Measurements from ENCODE around the gene ARIH2.
"Not testable (repeated sequence)": the region's sequence is repeated elsewhere in the genome, so short reads cannot be mapped to it uniquely, and the experiment has no call there.

Gene ARIH2

DNA sequence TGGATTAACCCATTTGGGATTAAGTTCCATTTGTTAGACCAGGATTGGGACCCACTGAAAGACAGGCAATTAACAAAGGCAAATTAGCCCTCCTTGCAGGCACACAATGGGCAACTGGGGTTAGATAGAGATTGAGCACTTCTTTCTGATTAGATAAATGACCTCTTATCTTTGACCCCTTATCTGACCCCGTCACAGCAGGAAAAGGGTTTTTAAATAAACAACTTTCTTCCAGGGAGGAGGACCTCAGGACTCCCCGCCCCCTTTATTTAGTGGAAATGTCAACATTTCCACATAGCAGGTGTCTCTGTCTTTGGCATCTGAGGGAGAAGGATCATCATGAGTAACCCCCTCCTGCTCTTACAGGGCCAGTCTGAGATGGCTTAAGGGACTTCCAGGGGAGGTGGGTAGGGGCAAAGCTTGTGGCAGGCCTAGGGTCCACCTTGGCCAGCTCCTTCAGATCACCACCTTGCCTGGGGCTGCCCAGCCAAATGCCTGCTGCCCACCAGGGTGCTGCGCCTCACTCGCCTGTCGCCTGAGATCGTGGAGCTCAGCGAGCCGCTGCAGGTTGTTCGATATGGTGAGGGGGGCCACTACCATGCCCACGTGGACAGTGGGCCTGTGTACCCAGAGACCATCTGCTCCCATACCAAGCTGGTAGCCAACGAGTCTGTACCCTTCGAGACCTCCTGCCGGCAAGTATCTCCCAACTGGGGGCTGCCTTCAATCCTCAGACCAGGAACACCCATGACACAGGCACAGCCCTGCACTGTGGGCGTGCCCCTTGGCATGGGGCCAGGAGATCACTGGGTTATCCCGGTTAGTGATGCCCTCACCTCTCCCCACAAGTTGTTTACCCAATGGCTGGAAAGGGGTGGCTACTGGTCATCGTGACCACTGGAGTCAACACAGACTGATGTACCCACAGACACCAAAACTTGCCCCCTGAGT, 86.0 kb downstream of the ARIH2 start:
- DNase-seq: no peak

DNA sequence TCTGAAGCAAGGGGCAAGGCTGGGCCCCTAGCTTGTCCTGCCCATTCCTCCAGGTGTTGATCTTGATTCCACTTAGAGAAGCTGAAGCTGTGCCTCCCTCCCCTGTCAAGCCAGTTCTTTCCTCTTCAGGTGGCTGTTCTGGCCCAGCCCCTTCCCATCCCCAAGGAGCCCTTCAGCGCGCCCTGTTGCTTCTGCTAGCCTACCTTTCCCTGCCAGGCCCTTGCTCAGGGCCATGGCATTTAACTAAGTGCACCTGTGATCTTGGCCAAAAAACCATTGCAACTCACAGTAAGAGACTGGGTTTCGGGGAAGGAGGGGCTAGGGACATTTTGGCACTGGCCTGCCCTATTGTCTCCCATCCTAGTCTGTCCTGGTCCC, 86.7 kb downstream of the ARIH2 start:
- no peak for DNase-seq

DNA sequence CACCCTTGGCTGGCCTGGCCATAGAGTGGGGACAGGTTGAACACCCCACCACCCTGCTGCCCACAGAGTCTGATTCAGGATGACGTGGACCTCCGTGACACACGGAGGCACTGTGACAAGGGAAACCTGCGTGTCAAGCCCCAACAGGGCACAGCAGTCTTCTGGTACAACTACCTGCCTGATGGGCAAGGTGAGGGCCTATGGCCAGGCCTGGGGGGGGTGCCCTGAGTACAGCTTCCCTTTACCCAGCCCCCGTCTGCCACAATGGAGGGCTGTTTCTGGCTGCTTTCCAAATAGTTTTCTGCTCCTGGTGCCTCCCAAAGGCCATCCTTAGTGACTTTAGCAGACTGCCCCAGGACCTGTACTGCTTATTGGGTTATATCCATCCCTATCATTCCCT, 87.4 kb downstream of the ARIH2 start:
- no peak for DNase-seq

DNA sequence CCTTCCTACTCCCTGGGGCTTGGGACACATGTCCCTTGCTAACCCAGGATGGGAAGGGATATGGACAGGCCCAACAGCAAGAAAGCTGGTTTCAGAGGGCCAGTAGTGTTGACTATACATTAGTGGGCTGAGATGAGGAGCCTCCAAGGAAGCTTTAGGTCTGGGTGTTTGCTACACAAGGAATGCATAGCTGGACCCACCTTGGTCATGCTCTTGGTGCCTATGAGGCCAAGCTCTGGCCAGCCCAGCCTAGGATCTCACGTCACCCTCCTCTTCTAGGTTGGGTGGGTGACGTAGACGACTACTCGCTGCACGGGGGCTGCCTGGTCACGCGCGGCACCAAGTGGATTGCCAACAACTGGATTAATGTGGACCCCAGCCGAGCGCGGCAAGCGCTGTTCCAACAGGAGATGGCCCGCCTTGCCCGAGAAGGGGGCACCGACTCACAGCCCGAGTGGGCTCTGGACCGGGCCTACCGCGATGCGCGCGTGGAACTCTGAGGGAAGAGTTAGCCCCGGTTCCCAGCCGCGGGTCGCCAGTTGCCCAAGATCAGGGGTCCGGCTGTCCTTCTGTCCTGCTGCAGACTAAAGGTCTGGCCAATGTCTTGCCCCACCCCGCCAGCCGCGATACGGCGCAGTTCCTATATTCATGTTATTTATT, 87.9 kb downstream of the ARIH2 start:
- no peak for DNase-seq

DNA sequence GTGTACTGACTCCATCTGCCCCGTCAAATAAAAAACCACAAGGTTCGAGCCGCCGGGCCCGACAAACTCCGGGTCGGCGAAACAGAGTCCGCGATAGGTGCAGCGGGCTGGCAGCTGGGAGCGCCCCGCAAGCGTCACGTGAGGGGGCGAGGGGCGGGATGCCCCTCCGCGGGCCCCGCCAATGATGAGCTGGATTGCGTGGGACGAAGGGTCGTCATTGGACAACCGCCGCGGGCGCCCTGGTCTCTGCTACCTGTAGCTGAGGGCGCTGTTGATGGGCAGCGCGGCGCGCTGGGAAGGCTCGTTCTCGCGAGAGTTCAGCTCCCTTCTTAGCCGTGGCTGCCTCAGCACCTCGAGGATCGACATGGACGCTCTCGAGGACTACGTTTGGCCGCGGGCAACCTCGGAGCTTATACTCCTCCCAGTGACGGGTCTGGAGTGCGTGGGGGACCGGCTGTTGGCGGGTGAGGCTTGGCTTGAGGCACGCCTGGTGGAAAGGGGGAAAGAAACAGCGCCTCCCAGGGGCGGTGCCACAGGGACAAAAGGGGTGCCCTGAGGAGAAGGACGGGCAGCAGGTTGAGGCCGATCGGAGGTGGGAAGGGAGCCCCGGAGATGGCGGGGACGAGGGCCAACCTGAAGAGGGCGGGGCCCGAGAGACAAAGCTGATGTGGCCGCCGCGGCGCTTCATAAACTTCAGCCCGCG, 88.6 kb downstream of the ARIH2 start, which contains the start of gene WDR6:
Gene WDR6 (plus strand): TSS at position 324 of the 703 bp plus-strand sequence. CDS start 41 bp downstream, at position 365.
- peak; percentile 98 for DNase-seq

DNA sequence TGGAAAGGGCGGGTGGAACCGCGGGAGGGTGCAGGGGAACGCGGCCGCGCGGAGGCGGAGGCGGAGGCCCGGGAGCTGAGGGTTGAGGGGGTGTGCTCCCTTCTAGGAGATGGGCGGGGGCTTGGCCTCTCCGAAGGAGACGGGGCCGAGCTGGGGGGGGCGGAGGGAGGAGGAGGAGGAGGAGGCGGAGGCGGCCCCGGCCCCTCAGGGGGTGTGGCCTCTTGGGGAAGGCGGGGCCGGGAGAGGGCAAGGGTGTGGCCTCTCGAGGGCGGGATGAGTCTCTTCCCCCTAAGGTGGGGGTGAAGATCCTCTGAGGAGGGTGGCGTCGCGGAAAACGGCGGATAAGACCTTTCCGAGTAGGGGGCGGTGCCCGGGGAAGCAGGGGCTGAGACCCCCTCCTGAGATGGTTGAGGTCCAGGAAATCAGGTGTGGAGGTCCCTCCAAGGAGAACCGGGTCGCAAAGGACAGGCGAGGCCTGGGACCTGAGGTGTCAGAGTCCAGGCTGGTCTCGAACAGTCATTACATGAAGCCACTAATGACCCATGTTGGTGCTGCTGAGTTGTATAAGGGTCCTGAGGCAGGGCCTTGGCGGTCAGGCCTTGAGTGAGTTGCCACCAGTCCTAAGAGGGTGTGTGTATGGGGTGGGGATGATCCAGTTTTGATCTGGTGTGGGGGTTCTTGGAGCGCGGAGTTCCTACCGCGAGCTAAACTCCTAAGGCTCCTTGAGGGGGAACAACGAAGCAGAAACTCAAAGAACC, 89.3 kb downstream of the ARIH2 start:
- peak; percentile 94 for DNase-seq

DNA sequence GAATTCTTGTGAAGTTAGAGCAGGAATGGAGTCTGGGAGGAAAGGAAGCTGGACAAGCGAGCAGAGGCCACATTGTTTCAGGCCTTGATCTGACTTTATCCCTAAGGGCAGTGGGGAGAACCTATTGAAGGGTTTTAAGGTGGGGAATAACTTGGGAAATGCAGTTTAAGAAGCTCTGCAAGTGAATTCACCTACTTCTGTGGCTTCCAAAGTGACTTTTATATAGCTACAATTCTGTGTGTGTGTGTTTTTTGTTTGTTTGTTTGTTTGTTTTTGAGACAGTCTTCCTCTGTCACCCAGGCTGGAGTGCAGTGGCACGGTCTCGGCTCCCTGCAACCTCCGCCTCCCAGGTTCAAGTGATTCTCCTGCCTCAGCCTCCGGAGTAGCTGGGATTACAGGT, 90.0 kb downstream of the ARIH2 start:
- not testable (repeated sequence) for DNase-seq

DNA sequence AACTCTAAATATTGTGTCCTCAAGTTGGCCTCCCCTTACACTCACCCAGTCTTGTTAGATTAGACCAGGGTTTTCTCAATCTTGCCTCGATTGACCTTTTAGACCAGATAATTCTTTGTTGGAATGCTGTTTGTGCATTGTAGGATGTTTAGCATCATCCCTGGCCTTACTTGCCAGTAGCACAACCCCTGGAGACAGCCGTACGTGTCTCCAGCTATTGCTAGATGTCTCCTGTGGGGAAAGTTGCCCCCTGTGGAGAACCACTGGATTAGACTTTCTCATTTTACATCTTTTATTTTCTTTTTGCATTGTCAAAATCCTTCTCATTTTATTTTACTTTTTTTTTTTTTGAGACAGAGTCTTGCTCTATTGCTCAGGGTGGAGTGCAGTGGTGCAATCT, 90.8 kb downstream of the ARIH2 start:
- DNase-seq: peak; percentile 58

DNA sequence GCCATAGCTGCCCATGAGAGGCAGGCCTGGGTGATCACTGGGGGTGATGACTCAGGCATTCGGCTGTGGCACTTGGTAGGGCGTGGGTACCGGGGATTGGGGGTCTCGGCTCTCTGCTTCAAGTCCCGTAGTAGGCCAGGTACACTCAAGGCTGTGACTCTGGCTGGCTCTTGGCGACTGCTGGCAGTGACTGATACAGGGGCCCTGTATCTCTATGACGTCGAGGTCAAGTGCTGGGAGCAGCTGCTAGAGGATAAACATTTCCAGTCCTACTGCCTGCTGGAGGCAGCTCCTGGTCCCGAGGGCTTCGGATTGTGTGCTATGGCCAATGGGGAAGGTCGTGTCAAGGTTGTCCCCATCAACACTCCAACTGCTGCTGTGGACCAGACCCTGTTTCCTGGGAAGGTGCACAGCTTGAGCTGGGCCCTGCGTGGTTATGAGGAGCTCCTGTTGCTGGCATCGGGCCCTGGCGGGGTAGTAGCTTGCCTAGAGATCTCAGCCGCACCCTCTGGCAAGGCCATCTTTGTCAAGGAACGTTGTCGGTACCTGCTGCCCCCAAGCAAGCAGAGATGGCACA, 93.9 kb downstream of the ARIH2 start:
- no peak for DNase-seq

DNA sequence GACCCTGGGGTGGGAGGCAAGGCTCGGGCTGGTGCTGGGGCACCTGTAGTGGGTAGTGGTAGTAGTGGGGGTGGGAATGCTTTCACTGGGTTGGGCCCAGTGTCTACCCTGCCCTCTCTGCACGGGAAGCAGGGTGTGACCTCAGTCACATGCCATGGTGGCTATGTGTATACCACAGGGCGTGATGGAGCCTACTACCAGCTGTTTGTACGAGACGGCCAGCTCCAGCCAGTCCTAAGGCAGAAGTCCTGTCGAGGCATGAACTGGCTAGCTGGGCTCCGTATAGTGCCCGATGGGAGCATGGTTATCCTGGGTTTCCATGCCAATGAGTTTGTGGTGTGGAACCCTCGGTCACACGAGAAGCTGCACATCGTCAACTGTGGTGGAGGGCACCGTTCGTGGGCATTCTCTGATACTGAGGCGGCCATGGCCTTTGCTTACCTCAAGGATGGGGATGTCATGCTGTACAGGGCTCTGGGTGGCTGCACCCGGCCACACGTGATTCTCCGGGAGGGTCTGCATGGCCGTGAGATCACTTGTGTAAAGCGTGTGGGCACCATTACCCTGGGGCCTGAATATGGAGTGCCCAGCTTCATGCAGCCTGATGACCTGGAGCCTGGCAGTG, 94.6 kb downstream of the ARIH2 start:
- DNase-seq: no peak

DNA sequence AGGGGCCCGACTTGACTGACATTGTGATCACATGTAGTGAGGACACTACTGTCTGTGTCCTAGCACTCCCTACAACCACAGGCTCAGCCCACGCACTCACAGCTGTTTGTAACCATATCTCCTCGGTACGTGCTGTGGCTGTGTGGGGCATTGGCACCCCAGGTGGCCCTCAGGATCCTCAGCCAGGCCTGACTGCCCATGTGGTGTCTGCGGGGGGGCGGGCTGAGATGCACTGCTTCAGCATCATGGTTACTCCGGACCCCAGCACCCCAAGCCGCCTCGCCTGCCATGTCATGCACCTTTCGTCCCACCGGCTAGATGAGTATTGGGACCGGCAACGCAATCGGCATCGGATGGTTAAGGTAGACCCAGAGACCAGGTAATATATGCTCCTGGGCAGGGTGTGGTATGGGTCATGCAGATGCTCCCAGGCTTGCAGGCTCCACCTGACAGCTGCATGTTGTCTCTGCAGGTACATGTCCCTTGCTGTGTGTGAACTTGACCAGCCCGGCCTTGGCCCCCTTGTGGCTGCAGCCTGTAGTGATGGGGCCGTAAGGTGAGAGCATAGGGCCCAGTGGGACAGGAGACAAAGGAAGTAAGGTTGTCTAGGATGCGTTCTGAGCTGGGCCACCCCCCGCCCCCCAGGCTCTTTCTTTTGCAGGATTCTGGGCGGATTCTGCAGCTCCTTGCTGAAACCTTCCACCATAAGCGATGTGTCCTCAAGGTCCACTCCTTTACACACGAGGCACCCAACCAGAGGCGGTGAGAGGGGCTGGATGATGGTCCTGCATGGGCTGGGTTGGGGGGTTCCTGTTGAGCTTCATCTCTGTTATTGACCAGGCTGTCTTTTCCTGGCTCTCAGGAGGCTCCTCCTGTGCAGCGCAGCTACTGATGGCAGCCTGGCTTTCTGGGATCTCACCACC, 95.4 kb downstream of the ARIH2 start:
- DNase-seq: no peak

DNA sequence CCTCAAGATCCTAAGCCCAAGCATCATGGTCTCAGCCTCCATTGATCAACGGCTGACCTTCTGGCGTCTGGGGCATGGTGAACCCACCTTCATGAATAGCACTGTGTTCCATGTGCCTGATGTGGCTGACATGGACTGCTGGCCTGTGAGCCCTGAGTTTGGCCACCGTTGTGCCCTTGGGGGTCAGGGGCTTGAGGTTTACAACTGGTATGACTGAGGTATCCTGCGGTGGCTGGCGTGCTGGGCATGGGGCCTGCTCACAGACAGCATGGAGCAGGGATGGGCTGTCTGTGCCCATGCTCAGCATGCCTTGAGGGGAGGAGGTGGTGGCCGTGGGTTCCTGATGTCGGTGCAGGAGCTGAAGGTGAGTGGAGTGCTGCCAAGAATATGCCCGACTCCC, 96.4 kb downstream of the ARIH2 start:
- DNase-seq: no peak

DNA sequence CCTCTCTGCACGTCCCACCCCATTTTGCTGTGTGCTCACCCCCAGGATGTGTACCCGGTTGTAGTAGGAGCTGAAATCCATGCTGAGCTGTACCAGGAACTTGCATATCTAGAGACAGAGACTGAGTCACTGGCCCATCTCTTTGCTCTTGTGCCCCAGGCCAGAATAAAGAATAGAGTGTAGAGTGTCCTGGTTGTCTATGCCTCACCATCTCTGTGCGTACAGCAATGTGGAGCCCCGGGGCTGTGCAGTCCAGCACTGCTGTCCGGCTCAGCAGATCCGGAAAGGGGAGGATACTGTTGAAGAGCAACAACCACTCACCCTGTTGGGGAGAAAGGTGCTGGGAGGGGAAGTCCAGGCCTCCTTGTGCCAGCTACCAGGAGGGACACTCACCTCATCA, 97.1 kb downstream of the ARIH2 start:
- no peak for DNase-seq

DNA sequence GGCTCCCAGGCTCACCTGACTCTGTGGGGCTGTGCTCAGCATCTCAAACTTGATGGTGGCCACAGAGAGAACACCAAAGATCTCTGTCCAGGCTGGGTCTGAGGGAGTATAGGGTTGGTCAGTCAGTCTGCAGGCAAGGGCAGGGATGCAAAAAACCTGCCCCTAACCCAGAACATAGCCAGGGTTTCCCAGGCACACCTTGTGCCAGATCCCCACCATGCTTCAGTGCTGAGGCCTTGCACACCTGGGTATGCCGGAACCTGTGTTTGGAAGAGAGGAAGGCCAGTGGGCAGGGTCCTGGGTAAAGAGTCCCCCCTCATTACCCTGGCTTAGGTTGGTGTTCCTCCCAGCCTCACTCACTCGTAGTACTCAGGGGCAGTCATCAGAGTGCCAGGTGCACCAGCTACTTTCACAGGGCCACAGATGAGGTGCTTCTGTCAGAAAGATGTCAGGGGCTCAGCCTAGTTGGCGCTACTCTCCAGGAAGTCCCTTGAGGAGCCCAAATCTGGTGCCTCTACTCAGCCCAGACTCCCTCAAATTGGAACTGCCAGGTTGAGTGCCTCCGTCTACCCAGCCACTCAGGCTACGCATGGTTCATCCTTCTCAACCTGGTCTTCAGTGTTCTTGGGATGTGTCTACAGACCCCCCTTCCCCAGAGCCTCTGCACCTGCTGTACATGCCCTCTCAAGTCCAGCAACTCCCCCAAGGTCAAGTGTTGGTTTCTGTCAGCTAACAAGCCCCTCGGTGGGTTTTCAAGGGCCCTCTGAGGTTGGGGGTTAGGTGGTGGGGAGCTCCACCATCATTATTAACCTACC, 98.0 kb downstream of the ARIH2 start:
- DNase-seq: no peak

DNA sequence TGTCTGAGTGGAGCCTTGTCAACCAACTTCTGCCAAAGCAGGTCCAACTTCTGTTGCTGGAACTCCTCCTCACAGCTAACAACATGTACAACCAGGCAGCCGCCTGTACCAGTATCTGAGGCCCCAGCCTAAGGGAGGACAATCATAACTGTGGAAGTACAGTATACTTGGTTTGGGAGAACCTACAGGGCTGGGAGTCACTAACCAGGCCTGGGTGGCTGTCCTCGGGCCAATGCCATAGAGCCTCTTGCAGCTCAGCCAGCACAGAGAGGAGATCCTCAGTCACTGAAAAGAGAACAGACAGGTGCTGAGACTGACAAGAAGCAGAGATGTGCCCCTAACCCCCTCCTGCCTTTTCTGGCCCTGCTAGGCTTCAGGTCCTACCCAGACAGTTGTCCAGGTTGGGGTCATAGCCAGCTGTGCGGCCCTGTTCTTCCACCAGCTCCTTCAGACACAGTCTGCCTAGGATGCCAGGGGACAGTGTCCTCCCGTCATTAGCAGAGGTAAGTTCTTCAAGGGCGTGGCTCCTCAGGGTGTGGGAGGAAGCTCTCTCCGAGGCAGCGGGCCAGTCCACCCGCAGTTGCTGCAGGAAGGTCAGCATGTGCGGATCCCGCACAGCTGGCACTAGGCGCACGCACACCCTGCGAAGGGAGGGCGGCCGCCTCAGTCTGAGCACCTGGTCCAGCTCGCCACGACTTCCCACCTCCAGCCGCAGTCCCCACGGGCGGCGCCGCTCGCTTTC, 98.8 kb downstream of the ARIH2 start:
- DNase-seq: no peak

DNA sequence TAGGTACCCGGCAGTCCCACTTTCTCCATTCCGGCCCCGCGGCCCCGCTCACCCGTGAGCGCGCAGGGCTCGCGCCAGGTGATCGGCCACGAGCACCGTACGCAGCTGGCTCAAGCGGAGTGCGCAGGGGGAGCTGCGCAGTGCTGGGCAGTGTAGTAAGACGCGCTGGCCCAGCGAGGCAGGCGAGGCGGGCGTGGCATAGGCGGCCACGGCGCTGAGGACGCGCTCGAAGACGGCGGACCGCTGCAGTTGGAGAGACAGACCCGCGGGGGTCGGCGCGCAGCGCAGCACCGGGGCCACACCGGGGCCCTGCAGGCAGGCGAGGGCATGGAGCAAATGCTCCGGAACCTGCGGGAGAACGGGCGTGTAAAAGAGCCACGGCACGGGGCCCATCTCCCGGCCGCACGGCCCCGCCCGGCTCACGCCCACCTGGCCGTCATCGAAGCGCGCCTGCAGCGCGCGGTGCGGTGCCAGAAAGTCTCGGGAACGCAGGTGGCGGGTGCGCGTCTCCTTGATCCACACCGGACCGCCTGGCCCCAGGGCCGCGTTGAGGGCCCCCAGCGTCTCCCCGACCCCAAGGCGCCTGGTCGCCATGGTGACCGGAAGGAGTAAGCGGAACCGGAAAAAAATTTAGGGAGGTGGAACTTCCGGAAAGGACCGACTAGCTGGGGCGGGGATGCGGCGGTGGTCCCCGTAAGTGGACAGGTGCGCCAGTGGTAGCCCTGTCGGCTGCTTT, 99.5 kb downstream of the ARIH2 start, which contains the start of gene DALRD3:
Gene DALRD3 (minus strand): TSS at position 610 of the 736 bp plus-strand sequence. CDS start 16 bp downstream, at position 594.
- DNase-seq: peak; percentile 60

DNA sequence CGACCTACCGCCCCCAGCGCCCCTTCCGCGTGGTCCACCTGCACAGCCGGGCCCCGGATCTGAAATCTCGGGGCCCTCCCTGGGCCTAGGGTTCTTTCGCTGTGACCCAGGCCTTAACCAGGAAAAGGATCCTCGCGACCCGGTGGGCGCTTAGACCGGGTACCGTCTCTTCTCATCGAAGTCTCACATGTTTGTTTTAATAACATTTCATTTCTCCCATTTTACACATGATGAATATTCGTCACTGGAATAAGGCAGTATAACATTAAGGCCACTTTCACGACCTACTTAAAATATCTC, 100.0 kb downstream of the ARIH2 start:
- no peak for DNase-seq

DNA sequence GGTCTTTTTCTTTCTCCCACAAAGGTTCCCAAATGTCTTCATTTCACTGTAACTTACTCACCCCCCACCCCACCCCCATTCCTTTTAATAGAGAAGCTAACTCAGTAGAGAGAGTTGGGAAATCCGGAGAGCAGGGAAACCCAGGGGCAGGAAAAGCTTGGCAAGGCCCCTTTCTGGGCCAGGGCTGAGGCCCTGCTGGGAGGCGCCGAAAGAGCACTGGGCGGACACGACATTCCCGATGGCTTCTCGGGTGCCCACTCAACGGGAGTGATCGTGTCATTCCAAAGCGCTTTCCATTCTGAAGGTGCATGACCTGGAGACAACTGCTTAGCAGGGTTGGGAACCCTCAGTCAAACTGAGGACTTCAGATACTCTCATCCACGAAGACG, 101.3 kb downstream of the ARIH2 start:
- DNase-seq: no peak
